Astrocyte (in vitro differentiated cells and primary cell): ENCODE results near the gene NDFIP2. TPM values are rescaled to one million over a fixed set of nuclear protein-coding genes. Genes with fewer than 3 reads are reported as not detected.

Source experiments
- DNase-seq: peaks from one replicate; pipeline ENCODE4 v3.0.0-alpha.2; 2010; ENCODE audit warnings: low read depth
- FAIRE-seq: peaks from 2 replicates; lab custom pipeline; 2011; peaks lifted over from hg19 to GRCh38; lab: Jason Lieb, UNC
- H2AFZ ChIP-seq: 2 replicates; pipeline ENCODE4 v1.6.0; 2012; ENCODE audit warnings: low read depth, low read length, inconsistent platforms
- H3K27ac ChIP-seq: 2 replicates; pipeline ENCODE4 v1.5.1; 2011; ENCODE audit warnings: low read depth, low read length, inconsistent platforms
- H3K27me3 ChIP-seq: 2 replicates; pipeline ENCODE4 v1.6.0; 2011; ENCODE audit warnings: low read length, inconsistent platforms; ENCODE audit not compliant: insufficient read depth
- H3K36me3 ChIP-seq: 2 replicates; pipeline ENCODE4 v1.5.1; 2011; ENCODE audit warnings: low read length, inconsistent platforms; ENCODE audit not compliant: insufficient read depth
- H3K4me1 ChIP-seq: 2 replicates; pipeline ENCODE4 v1.5.1; 2011; ENCODE audit warnings: low read length, inconsistent platforms; ENCODE audit not compliant: insufficient read depth
- H3K4me2 ChIP-seq: 2 replicates; pipeline ENCODE4 v1.6.0; 2012; ENCODE audit warnings: low read length, inconsistent platforms
- H3K4me3 ChIP-seq: 2 replicates; pipeline ENCODE4 v1.5.1; 2011; ENCODE audit warnings: low read depth, mild to moderate bottlenecking, low read length, inconsistent platforms; ENCODE audit not compliant: insufficient read depth
- H3K79me2 ChIP-seq: 2 replicates; pipeline ENCODE4 v1.6.0; 2012; ENCODE audit warnings: mild to moderate bottlenecking, low read length, inconsistent platforms; ENCODE audit not compliant: insufficient read depth
- H3K9ac ChIP-seq: 2 replicates; pipeline ENCODE4 v1.6.0; 2012; ENCODE audit warnings: mild to moderate bottlenecking, low read length, inconsistent platforms
- H3K9me3 ChIP-seq: 2 replicates; pipeline ENCODE4 v1.5.1; 2012; ENCODE audit warnings: low read depth, mild to moderate bottlenecking, low read length, inconsistent platforms; ENCODE audit not compliant: insufficient read depth
- H4K20me1 ChIP-seq: 2 replicates; pipeline ENCODE4 v1.6.0; 2012; ENCODE audit warnings: low read length, inconsistent platforms; ENCODE audit not compliant: insufficient read depth
- H3K27ac Mint-ChIP-seq: one replicate; pipeline ENCODE4 v1.8.0; 2021; ENCODE audit warnings: mild to moderate bottlenecking, mixed read lengths; ENCODE audit not compliant: unreplicated experiment
- H3K27me3 Mint-ChIP-seq: one replicate; pipeline ENCODE4 v1.8.0; 2021; ENCODE audit warnings: low read depth, mixed read lengths; ENCODE audit not compliant: unreplicated experiment
- H3K36me3 Mint-ChIP-seq: one replicate; pipeline ENCODE4 v1.8.0; 2021; ENCODE audit warnings: low read depth, mixed read lengths; ENCODE audit not compliant: unreplicated experiment
- H3K4me1 Mint-ChIP-seq: one replicate; pipeline ENCODE4 v1.8.0; 2021; ENCODE audit warnings: low read depth, mixed read lengths; ENCODE audit not compliant: unreplicated experiment
- H3K4me3 Mint-ChIP-seq: one replicate; pipeline ENCODE4 v1.8.0; 2021; ENCODE audit warnings: mild to moderate bottlenecking, moderate library complexity, mixed read lengths; ENCODE audit not compliant: unreplicated experiment
- H3K9me3 Mint-ChIP-seq: one replicate; pipeline ENCODE4 v1.8.0; 2021; ENCODE audit warnings: mild to moderate bottlenecking, mixed read lengths; ENCODE audit not compliant: unreplicated experiment
- EZH2 ChIP-seq: IDR thresholded peaks from 2 replicates; pipeline ENCODE4 v1.6.1; 2012; ENCODE audit warnings: mild to moderate bottlenecking, low read length, inconsistent platforms; ENCODE audit not compliant: insufficient read depth
- total RNA-seq: library from RNA; stranded (reverse); gene quantifications from 2 replicates; pipeline ENCODE4 v1.2.1, GENCODE V29; 2021
- TF ChIP-seq, protein P1 (sequence below): IDR thresholded peaks from 2 replicates; pipeline ENCODE4 v1.5.1; 2011; ENCODE audit warnings: low read depth, mild to moderate bottlenecking, inconsistent platforms, low read length, moderate library complexity; ENCODE audit not compliant: insufficient read depth

Gene NDFIP2
- total RNA-seq, 1 donor from 2014 or later, result 90.5 TPM

DNA sequence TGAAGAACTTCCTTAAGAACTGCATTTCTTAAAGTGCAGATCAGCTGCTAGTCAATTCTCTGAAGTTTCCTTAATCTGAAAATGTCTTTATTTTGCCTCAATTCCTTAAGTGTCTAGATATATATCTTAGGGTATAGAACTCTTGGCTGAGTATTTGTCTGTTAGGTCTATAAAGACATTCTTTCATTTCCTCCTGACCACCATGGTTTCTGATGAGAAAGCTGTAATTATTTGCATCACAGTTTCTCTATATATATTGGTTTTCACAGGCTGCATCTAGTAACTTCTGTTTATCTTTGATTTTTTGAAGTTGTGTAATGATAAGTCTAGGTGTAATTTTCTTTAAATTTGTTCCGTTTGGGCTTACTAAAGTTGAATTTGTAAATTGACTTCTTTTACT is 15.2 kb downstream of the NDFIP2 start:
- H3K4me2 ChIP-seq, result no peak overlapping the region
- H3K4me1 ChIP-seq, result peaks cover 17% of the 10 kb centered on the region
- TF ChIP-seq EZH2, result no peak
- TF ChIP-seq, protein P1, sequence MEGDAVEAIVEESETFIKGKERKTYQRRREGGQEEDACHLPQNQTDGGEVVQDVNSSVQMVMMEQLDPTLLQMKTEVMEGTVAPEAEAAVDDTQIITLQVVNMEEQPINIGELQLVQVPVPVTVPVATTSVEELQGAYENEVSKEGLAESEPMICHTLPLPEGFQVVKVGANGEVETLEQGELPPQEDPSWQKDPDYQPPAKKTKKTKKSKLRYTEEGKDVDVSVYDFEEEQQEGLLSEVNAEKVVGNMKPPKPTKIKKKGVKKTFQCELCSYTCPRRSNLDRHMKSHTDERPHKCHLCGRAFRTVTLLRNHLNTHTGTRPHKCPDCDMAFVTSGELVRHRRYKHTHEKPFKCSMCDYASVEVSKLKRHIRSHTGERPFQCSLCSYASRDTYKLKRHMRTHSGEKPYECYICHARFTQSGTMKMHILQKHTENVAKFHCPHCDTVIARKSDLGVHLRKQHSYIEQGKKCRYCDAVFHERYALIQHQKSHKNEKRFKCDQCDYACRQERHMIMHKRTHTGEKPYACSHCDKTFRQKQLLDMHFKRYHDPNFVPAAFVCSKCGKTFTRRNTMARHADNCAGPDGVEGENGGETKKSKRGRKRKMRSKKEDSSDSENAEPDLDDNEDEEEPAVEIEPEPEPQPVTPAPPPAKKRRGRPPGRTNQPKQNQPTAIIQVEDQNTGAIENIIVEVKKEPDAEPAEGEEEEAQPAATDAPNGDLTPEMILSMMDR, result no peak
- no peak overlapping the region for H3K9ac ChIP-seq
- Mint-ChIP-seq H3K27me3 (no peaks in the 10 kb centered on the region), H3K36me3 (no peaks in the 10 kb centered on the region), H3K27ac (no peak overlapping the region), H3K9me3 (no peaks in the 10 kb centered on the region), H3K4me1 (peaks cover 34% of the 10 kb centered on the region), H3K4me3 (no peak overlapping the region)
- no peak overlapping the region for H3K27ac ChIP-seq
- FAIRE-seq (no peak), DNase-seq (no peak)
- H3K9me3 ChIP-seq, result no peaks in the 10 kb centered on the region
- no peak overlapping the region for H3K4me3 ChIP-seq
- H3K79me2 ChIP-seq, result peaks cover 95% of the 10 kb centered on the region
- no peaks in the 10 kb centered on the region for H3K27me3 ChIP-seq
- no peaks in the 10 kb centered on the region for H3K36me3 ChIP-seq
- peaks cover 62% of the 10 kb centered on the region for H4K20me1 ChIP-seq
- no peak overlapping the region for H2AFZ ChIP-seq

DNA sequence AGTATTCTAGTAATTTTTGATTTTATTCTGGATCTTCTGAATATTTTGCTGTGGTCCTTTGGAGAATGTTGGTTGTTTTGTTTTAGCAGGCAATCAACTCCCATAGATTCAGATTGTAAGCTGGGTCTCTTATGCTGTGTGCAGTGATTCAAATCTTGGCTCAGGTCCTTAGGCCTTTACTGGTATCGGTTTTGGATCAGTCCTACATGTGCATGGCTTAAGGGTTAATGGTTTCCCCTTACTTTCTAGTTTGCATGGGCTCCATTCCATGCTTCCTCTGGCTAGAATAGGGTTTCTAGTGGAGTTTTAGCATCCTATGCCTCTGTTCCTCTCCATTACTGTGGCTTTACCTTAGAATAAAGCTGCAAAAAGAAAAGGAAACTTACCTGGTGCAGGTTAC is 16.1 kb downstream of the NDFIP2 start:
- H4K20me1 ChIP-seq, result peaks cover 69% of the 10 kb centered on the region
- TF ChIP-seq EZH2, result no peak
- TF ChIP-seq, protein P1, result no peak
- no peak overlapping the region for H3K27ac Mint-ChIP-seq
- H3K27me3 ChIP-seq, result no peaks in the 10 kb centered on the region
- H2AFZ ChIP-seq, result no peak overlapping the region
- no peak overlapping the region for H3K27ac ChIP-seq
- peaks cover 98% of the 10 kb centered on the region for H3K79me2 ChIP-seq
- FAIRE-seq, result no peak
- H3K4me3 Mint-ChIP-seq, result no peak overlapping the region
- peaks cover 11% of the 10 kb centered on the region for H3K4me1 ChIP-seq
- H3K9me3 Mint-ChIP-seq, result no peaks in the 10 kb centered on the region
- H3K4me3 ChIP-seq, result no peak overlapping the region
- no peaks in the 10 kb centered on the region for H3K36me3 ChIP-seq
- no peak for DNase-seq
- no peaks in the 10 kb centered on the region for H3K27me3 Mint-ChIP-seq
- H3K36me3 Mint-ChIP-seq, result no peaks in the 10 kb centered on the region
- no peaks in the 10 kb centered on the region for H3K9me3 ChIP-seq
- H3K4me2 ChIP-seq, result no peak overlapping the region
- H3K4me1 Mint-ChIP-seq, result peaks cover 35% of the 10 kb centered on the region
- no peak overlapping the region for H3K9ac ChIP-seq

DNA sequence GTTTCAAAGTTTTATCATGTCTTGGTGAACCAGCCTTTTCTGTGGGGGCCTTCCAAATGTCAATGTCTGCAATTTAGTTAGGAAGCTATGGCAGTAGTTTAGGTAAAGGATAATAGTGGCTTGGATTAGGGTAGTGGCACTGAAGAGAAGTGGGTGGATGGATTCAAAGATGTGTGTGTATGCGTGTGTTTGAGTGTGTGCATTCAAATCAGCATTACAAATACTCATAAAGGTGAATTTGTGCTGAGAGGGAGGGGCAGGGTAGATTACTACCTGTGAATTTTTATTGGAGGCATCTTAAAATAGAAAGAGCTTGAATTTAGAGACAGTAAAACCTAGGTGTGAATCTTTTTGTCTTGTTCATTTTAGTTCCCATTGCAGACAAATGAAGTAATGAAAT is 16.9 kb downstream of the NDFIP2 start:
- Mint-ChIP-seq H3K4me3 (no peak overlapping the region), H3K9me3 (no peaks in the 10 kb centered on the region), H3K4me1 (peaks cover 34% of the 10 kb centered on the region), H3K27me3 (no peaks in the 10 kb centered on the region), H3K27ac (no peak overlapping the region), H3K36me3 (no peaks in the 10 kb centered on the region)
- no peaks in the 10 kb centered on the region for H3K36me3 ChIP-seq
- DNase-seq (no peak), FAIRE-seq (no peak)
- no peak overlapping the region for H3K9ac ChIP-seq
- peaks cover 4% of the 10 kb centered on the region for H3K4me1 ChIP-seq
- no peak overlapping the region for H3K4me2 ChIP-seq
- no peak overlapping the region for H3K27ac ChIP-seq
- H3K9me3 ChIP-seq, result no peaks in the 10 kb centered on the region
- no peaks in the 10 kb centered on the region for H3K27me3 ChIP-seq
- no peak for TF ChIP-seq EZH2
- TF ChIP-seq, protein P1, result no peak
- H2AFZ ChIP-seq, result no peak overlapping the region
- no peak overlapping the region for H3K4me3 ChIP-seq
- H4K20me1 ChIP-seq, result peaks cover 63% of the 10 kb centered on the region
- peaks cover 98% of the 10 kb centered on the region for H3K79me2 ChIP-seq
